K562 (cell line): ENCODE results near the gene KLK15. TPM values are rescaled to one million over a fixed set of nuclear protein-coding genes. Genes with fewer than 3 reads are reported as not detected.

ENCODE experiments used
- ATAC-seq: fragments of 200-7000 bp; cut with Tn5 transposase; 3 replicates; pipeline ENCODE4 v1.9.1; 2020; ENCODE audit warnings: moderate library complexity
- BruUV-seq: library from RNA; stranded (reverse); fragments of 400-500 nt; replicated peaks from 2 replicates; lab custom pipeline; 2021; lab: Mats Ljungman, UMichigan
- CTCF ChIA-PET: fragments of 300-600 bp; formaldehyde crosslinking; extraction: SDS; loops from one replicate; lab custom pipeline; 2021; ENCODE audit warnings: low intra/inter-chr PET ratio; lab: Yijun Ruan, JAX
- POLR2A ChIA-PET: fragments of 300-600, 350-650 bp; sonication (Branson Sonifier 250); formaldehyde crosslinking; extraction: SDS; loops from one replicate; lab custom pipeline; 2021; ENCODE audit warnings: antibody characterized with exemption, inconsistent platforms; lab: Yijun Ruan, JAX
- DNase-seq, 4 experiments: peaks; one replicate each; pipeline versions ENCODE4 v3.0.0 to v3.0.0-alpha.2; 2011 to 2018; ENCODE audit warnings: low spot score in 3 of 4, mixed read lengths in 3 of 4; ENCODE audit errors: extremely low read depth in 1 of 4
- FAIRE-seq: peaks from 2 replicates; lab custom pipeline; 2011; peaks lifted over from hg19 to GRCh38; lab: Jason Lieb, UNC
- H2AFZ ChIP-seq: 2 replicates; pipeline ENCODE4 v1.6.0; 2011; ENCODE audit warnings: low read depth, low read length, control low read depth, inconsistent platforms
- H3K27ac ChIP-seq: fragments of 200-600 bp; 3 replicates; pipeline ENCODE4 v1.8.0; 2011; ENCODE audit warnings: low read depth, mild to moderate bottlenecking, control low read depth, inconsistent platforms, low read length, moderate library complexity, mixed read lengths; ENCODE audit errors: extremely low read depth
- H3K27me3 ChIP-seq, 2 experiments: fragments of 300-600 bp in 1 of 2; 2 replicates in 1 of 2; 3 replicates in 1 of 2; pipeline versions ENCODE4 v1.6.0 to v1.8.0; 2011; ENCODE audit warnings: inconsistent platforms in 2 of 2, low read length in 2 of 2, mild to moderate bottlenecking in 1 of 2, mixed read lengths in 1 of 2, moderate library complexity in 1 of 2; ENCODE audit not compliant: control insufficient read depth in 2 of 2, insufficient read depth in 2 of 2
- H3K36me3 ChIP-seq: fragments of 300-600 bp; 3 replicates; pipeline ENCODE4 v1.8.0; 2011; ENCODE audit warnings: mild to moderate bottlenecking, low read length, inconsistent platforms; ENCODE audit not compliant: control insufficient read depth, insufficient read depth
- H3K4me1 ChIP-seq, 2 experiments: fragments of 200-600 bp in 1 of 2; replicated peaks in 1 of 2; 2 replicates in 1 of 2; 3 replicates in 1 of 2; pipeline versions ENCODE4 v1.5.1 to v1.8.0; 2011; ENCODE audit warnings: inconsistent platforms in 2 of 2, low read length in 2 of 2, mild to moderate bottlenecking in 1 of 2, mixed read lengths in 1 of 2, moderate library complexity in 1 of 2; ENCODE audit not compliant: control insufficient read depth in 2 of 2, insufficient read depth in 2 of 2
- H3K4me2 ChIP-seq: 2 replicates; pipeline ENCODE4 v1.6.1; 2011; ENCODE audit warnings: low read length, control low read depth, inconsistent platforms, mixed read lengths; ENCODE audit not compliant: insufficient read depth
- H3K4me3 ChIP-seq: fragments of 200-600 bp; sonication (generic), shearing (Covaris generic); 2 replicates; pipeline ENCODE4 v1.5.1; 2016; ENCODE audit warnings: control low read depth, inconsistent platforms
- H3K79me2 ChIP-seq: fragments of 200-600 bp; 3 replicates; pipeline ENCODE4 v1.8.0; 2011; ENCODE audit warnings: low read length, inconsistent platforms; ENCODE audit not compliant: control insufficient read depth, insufficient read depth
- H3K9ac ChIP-seq, 2 experiments: 2 replicates each; pipeline versions ENCODE4 v1.6.0 to v1.6.1; 2011; ENCODE audit warnings: low read depth in 2 of 2, low read length in 2 of 2, control low read depth in 1 of 2, inconsistent platforms in 1 of 2, mild to moderate bottlenecking in 1 of 2, mixed read lengths in 1 of 2; ENCODE audit not compliant: insufficient read depth in 1 of 2
- H3K9me1 ChIP-seq: one replicate; pipeline ENCODE4 v1.6.0; 2011; ENCODE audit warnings: inconsistent platforms, mild to moderate bottlenecking, low read length, moderate library complexity; ENCODE audit not compliant: control insufficient read depth, insufficient read depth
- H3K9me3 ChIP-seq: replicated peaks from 2 replicates; pipeline ENCODE4 v1.5.1; 2011; ENCODE audit warnings: low read depth, low read length, inconsistent platforms; ENCODE audit not compliant: control insufficient read depth, insufficient read depth
- H4K20me1 ChIP-seq: replicated peaks from 2 replicates; pipeline ENCODE4 v1.6.1; 2011; ENCODE audit warnings: low read length, inconsistent platforms, mixed read lengths; ENCODE audit not compliant: control insufficient read depth, insufficient read depth
- FIP1L1 ChIP-seq: fragments of 200-400 bp; formaldehyde crosslinking; IDR thresholded peaks from 2 replicates; pipeline ENCODE4 v1.6.1; 2018; ENCODE audit warnings: mild to moderate bottlenecking, low read depth, low read length; ENCODE audit not compliant: poor library complexity, severe bottlenecking
- KAT7 ChIP-seq: sonication (generic); formaldehyde crosslinking; IDR thresholded peaks from 2 replicates; pipeline ENCODE4 v1.8.0; 2022; ENCODE audit warnings: missing genetic modification reagents, mild to moderate bottlenecking, borderline replicate concordance
- POLR2AphosphoS5 ChIP-seq: IDR thresholded peaks from 2 replicates; pipeline ENCODE4 v1.6.1; 2011; ENCODE audit warnings: mild to moderate bottlenecking, low read depth, low read length, moderate library complexity; ENCODE audit not compliant: control insufficient read depth, insufficient read depth
- PYGO2 ChIP-seq: fragments of 450-650 bp; IDR thresholded peaks from 2 replicates; pipeline ENCODE4 v1.6.1; 2016; ENCODE audit warnings: mild to moderate bottlenecking, missing genetic modification characterization, moderate library complexity, missing compliant biosample characterization
- REST ChIP-seq, 2 experiments: fragments of 450-650 bp; formaldehyde crosslinking in 1 of 2; IDR thresholded peaks; 2 replicates each; pipeline versions ENCODE4 v1.4.0 to v1.6.1; 2014 to 2020; ENCODE audit warnings: mild to moderate bottlenecking in 2 of 2, borderline replicate concordance in 1 of 2, low read depth in 1 of 2
- RFX1 ChIP-seq: fragments of 450-650 bp; IDR thresholded peaks from 2 replicates; pipeline ENCODE4 v1.6.1; 2016; ENCODE audit warnings: mild to moderate bottlenecking, moderate library complexity
- ZNF146 ChIP-seq: IDR thresholded peaks from one replicate; pipeline ENCODE4 v1.6.1; 2018; ENCODE audit warnings: missing compliant biosample characterization; ENCODE audit not compliant: unreplicated experiment
- ZNF263 ChIP-seq: sonication (generic); formaldehyde crosslinking; IDR thresholded peaks from 2 replicates; pipeline ENCODE4 v1.8.0; 2022; ENCODE audit warnings: mild to moderate bottlenecking, missing genetic modification reagents, borderline replicate concordance
- ZNF274 ChIP-seq: IDR thresholded peaks from 2 replicates; pipeline ENCODE4 v1.6.1; 2011; ENCODE audit warnings: low read depth, mild to moderate bottlenecking, low read length, moderate library complexity, borderline replicate concordance
- ZNF57 ChIP-seq: fragments of 450-650 bp; formaldehyde crosslinking; IDR thresholded peaks from 2 replicates; pipeline ENCODE4 v1.4.0; 2020; ENCODE audit warnings: mild to moderate bottlenecking, moderate library complexity
- WGBS: fragments of 100-300 bp; shearing (Covaris generic); methylation state at CpG from one replicate; pipeline ENCODE4 v1.1.6; 2016; ENCODE audit warnings: low coverage, mixed read lengths; ENCODE audit not compliant: insufficient coverage; ENCODE audit errors: missing lambda C conversion rate; 5-methylcytosine and 5-hydroxymethylcytosine counted together
- in situ Hi-C: fragments of 300-500 bp; cut with MboI; formaldehyde crosslinking; loops from 4 replicates; pipeline ENCODE4 v1.15.0; 2018; ENCODE audit warnings: inconsistent platforms, mixed read lengths
- intact Hi-C: fragments of 100-400 bp; cut with micrococcal nuclease; formaldehyde crosslinking; loops from 2 replicates; pipeline ENCODE4 v1.14.2; 2022
- polyA plus RNA-seq, 8 experiments: library from polyadenylated mRNA; depleted of rRNA in 4 of 8; stranded (reverse) in 5 of 8; unstranded in 3 of 8; fragments of >200 nt; fragmentation: Nextera tagmentation in 2 of 8; fragmentation: Illumina TruSeq in 1 of 8; extraction: Ambion mirVana in 2 of 8; extraction: Trizol in 1 of 8; gene quantifications; 2 replicates each; pipeline versions ENCODE4 v1.2.1 to v1.2.3, GENCODE V29; 2011 to 2014; ENCODE audit warnings: inconsistent platforms in 1 of 8, missing spikeins in 1 of 8
- total RNA-seq, 7 experiments: library from RNA; depleted of rRNA in 6 of 7; stranded (reverse); fragments of >200 nt in 6 of 7; fragmentation: Illumina TruSeq in 2 of 7; extraction: Trizol in 2 of 7; gene quantifications; 2 replicates each; pipeline versions ENCODE4 v1.2.1 to v1.2.3, GENCODE V29; 2011 to 2021; ENCODE audit warnings: low replicate concordance in 1 of 7

Gene KLK15
- total and polyA plus RNA-seq, 9 of the 15 experiments (the other 6 are each of a cell fraction or from before 2014, with no cell fraction given), result not detected

DNA sequence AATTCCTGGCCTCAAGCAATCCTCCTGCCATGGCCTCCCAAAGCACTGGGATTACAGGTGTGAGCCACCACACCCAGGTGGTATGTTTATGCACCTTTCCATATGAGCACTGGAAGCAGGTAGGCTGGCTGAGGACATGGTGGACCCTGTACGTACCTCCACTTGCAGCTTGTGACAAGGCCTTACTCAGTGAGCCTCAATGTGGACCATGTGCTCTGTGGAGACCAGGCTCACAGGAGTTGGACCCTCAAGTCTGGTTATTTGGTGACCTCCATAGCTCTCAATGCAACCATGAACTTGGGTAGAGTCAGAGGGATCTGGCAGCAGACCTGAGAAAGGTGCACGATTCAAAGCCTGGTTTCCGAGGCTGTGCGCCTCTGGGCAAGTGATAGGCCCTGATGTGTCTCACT lies 37.7 kb downstream of the KLK15 start (continued):
- TF ChIP-seq ZNF274 (no peak), ZNF263 (CRISPR knock-in tag) (no peak), ZNF57 (CRISPR knock-in tag) (no peak), PYGO2 (no peak)

- Histone ChIP-seq H3K36me3 (peaks cover 46% of the 10 kb centered on the region; the same call in 2 of the 3 replicates), H3K9ac (peak overlapping the region in 1 of 2 experiments; percentile 38; a peak in 2 of 4 replicates), H3K27me3 (no peaks in the 10 kb centered on the region), H2AFZ (no peak overlapping the region), H4K20me1 (peaks cover 41% of the 10 kb centered on the region), H3K27ac (no peak overlapping the region), H3K9me3 (no peaks in the 10 kb centered on the region), H3K4me2 (peak overlapping the region; percentile 19; the same call in 1 of the 2 replicates), H3K4me3 (no peak overlapping the region), H3K79me2 (peaks cover 7% of the 10 kb centered on the region), H3K9me1 (peaks cover 15% of the 10 kb centered on the region), H3K4me1 (peaks cover 7 to 69% of the 10 kb centered on the region in 2 experiments; a peak in 4 of 5 replicates)
- intact Hi-C loops (loop anchor here (1.0 to 2.0 kb wide), 2 partner anchors 75 to 128 kb away; no protein-coding TSS in a partner anchor), in situ Hi-C loops (loop anchor here (5.0 kb wide), 2 partner anchors 77 to 122 kb away; partner anchors contain the start of gene KLK2)
- WGBS, result 28% methylated on average over 18 of the region's 18 CpGs
- peak; percentile 56 to 64 (median 60) for DNase-seq
- ChIA-PET POLR2A (interaction anchor here (0.6 to 3.7 kb wide), 23 partner anchors 9 to 425 kb away, joined by 3 to 58 read pairs (median 3); partner anchors contain the start of gene KLK13), CTCF (interaction anchor here (0.8 to 1.8 kb wide), 2 partner anchors 89 to 126 kb away, joined by 3 to 4 read pairs; no protein-coding TSS in a partner anchor)
- no peak for FAIRE-seq
- ATAC-seq, result peak; percentile 34
- BruUV-seq, result no TSS peak
- TF ChIP-seq POLR2AphosphoS5, result peak; percentile 37; the same call in 1 of the 2 replicates
- TF ChIP-seq KAT7 (CRISPR knock-in tag), result 0 out of 2 replicates have a peak, but pooled peaks have one; percentile 20
- no peak; the same call in 1 of the 2 replicates for TF ChIP-seq REST (IDR thresholded peaks at IDR 0.05; ENCODE audit: borderline replicate concordance)
- peak; percentile 2 for TF ChIP-seq REST (CRISPR knock-in tag; IDR thresholded peaks at IDR 0.05; ENCODE audit: low read depth)
- no peak for TF ChIP-seq ZNF146 (CRISPR knock-in tag)
- no peak for TF ChIP-seq RFX1
- TF ChIP-seq FIP1L1, result peak; percentile 97
Measured at GRCh38 chr19:50794876-50795663, 38.3 kb downstream of the KLK15 start.
